GM10266 (cell line): ENCODE data around the gene BUB1.

Experiments used
- DNase-seq: peaks from one replicate; pipeline ENCODE4 v3.0.0; 2012; ENCODE audit errors: extremely low spot score
- CTCF ChIP-seq: IDR thresholded peaks from 2 replicates; pipeline ENCODE4 v1.5.1; 2012; ENCODE audit warnings: mild to moderate bottlenecking, low read depth; ENCODE audit not compliant: control insufficient read depth, insufficient read depth; ENCODE audit errors: missing control alignments

BUB1 gene

GRCh38 chr2:110655701-110656100, 22.2 kb downstream of the BUB1 start:
- no peak for DNase-seq
- no peak for TF ChIP-seq CTCF

DNA sequence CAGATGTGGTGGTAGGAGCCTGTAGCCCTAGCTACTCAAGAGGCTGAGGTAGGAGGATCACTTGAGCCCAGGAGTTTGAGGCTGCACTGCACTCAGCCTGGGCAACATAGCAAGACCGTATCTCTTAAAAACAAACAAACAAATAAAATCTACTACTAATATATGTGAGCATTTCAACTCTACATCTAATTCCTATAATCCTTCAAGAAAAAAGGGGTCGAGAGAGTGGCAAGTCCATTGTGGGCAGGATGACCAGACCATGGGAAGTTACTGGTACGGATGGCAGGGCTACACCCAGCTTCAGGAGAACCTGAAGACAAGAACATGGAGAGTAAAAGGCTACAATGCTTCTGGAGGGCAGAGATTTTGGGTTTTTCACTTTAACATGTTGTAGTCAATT, 24.0 kb downstream of the BUB1 start:
- no peak for TF ChIP-seq CTCF
- no peak for DNase-seq

DNA sequence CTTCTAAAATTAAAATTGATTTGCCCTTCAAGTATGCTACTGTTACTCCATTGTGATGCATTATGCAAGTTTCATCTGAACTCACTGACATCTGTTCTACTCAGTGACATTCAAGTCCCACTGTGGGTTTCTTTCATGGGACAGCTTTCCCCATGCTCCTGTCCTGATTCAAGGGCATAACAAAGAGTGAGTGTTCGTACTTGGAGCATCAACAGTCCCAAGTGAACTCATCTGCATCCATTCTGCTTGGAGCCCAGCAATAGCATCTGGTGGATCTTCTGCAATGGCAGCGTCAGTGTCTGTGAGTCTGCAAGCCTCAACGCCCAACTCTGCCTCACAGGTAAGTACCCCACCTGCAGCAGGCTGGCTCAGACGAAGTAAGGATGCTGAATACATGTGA, 27.5 kb downstream of the BUB1 start:
- TF ChIP-seq CTCF = no peak
- DNase-seq = no peak

GRCh38 chr2:110647777-110648176, 30.1 kb downstream of the BUB1 start:
- no peak for TF ChIP-seq CTCF

GRCh38 chr2:110645616-110646015, 32.2 kb downstream of the BUB1 start:
- DNase-seq = no peak

More at GRCh38 chr2:110647777-110648176, 30.1 kb downstream of the BUB1 start:
- no peak for DNase-seq

GRCh38 chr2:110644357-110644756, 33.5 kb downstream of the BUB1 start:
- DNase-seq = no peak
- no peak for TF ChIP-seq CTCF

More at GRCh38 chr2:110645616-110646015, 32.2 kb downstream of the BUB1 start:
- TF ChIP-seq CTCF = no peak

DNA sequence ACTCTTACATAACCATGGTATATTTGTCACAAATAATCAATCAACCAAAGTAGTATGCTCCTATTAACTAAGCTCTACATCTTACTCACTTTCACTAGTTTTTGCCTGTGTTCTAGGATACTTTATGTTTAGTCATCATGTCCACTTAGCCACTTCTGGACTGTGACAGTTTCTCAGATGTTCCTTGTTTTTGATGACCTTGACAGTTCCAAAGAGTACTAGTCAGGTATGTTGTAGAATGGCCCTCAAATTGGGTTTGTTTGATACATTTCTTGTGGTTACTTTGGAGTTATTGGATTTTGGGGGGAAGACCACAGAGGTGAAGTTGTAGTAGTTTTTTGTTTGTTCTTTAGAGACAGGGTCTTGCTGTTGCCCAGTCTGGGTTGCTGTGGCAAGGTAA, 35.5 kb downstream of the BUB1 start:
- TF ChIP-seq CTCF = no peak
- no peak for DNase-seq
